ENCODE measurements around the gene XRN2.

DNA sequence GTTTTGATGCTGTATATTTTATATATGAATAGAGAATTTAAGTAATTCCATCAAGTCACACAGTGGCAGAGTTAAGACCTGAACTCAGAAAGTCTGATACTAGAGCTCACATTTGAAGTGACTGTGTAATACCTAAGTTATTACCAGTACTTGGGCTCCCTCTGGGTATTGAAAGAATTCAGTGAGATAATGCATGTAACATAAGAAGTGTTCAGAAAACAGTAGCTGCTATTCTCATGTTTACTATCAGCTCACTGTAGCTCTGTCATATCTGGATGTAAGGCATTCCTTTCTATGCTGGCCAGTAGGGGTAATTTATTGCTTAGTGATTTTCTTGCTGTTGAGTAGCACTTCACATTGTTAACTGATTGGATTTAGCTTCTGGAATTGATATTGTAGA lies 49.6 kb downstream of the XRN2 start:
- TF ChIP-seq, protein P1, sequence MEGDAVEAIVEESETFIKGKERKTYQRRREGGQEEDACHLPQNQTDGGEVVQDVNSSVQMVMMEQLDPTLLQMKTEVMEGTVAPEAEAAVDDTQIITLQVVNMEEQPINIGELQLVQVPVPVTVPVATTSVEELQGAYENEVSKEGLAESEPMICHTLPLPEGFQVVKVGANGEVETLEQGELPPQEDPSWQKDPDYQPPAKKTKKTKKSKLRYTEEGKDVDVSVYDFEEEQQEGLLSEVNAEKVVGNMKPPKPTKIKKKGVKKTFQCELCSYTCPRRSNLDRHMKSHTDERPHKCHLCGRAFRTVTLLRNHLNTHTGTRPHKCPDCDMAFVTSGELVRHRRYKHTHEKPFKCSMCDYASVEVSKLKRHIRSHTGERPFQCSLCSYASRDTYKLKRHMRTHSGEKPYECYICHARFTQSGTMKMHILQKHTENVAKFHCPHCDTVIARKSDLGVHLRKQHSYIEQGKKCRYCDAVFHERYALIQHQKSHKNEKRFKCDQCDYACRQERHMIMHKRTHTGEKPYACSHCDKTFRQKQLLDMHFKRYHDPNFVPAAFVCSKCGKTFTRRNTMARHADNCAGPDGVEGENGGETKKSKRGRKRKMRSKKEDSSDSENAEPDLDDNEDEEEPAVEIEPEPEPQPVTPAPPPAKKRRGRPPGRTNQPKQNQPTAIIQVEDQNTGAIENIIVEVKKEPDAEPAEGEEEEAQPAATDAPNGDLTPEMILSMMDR (IDR thresholded peaks at IDR 0.05), result no peak
- no peak for TF ChIP-seq POLR2A (IDR thresholded peaks at IDR 0.05)

All from Peyer's patch (tissue), 4 donors.